Smooth muscle cell (in vitro differentiated cells): Measurements from ENCODE around the gene SRP72. TPM values are rescaled to one million over a fixed set of nuclear protein-coding genes. Genes with fewer than 3 reads are reported as not detected.

Source experiments
- DNase-seq: peaks from one replicate; lab custom pipeline; 2025; ENCODE audit not compliant: unreplicated experiment; lab: John Stamatoyannopoulos, UW
- H2AFZ ChIP-seq: fragments of 200-600 bp; sonication (generic); 2 replicates; pipeline ENCODE4 v1.6.0; 2016; ENCODE audit warnings: antibody characterized with exemption, low read depth, mild to moderate bottlenecking
- H3F3A ChIP-seq: fragments of 200-600 bp; sonication (generic); 2 replicates; pipeline ENCODE4 v1.6.0; 2017; ENCODE audit warnings: antibody characterized with exemption, low read depth
- H3K27ac ChIP-seq: fragments of 200-600 bp; sonication (generic); 2 replicates; pipeline ENCODE4 v1.5.1; 2016; ENCODE audit warnings: low read depth, mild to moderate bottlenecking
- H3K27me3 ChIP-seq: fragments of 200-600 bp; sonication (generic); 2 replicates; pipeline ENCODE4 v1.6.1; 2016; ENCODE audit warnings: low read depth, mild to moderate bottlenecking
- H3K36me3 ChIP-seq: fragments of 200-600 bp; sonication (generic); 2 replicates; pipeline ENCODE4 v1.5.1; 2016; ENCODE audit warnings: low read depth
- H3K4me1 ChIP-seq: fragments of 200-600 bp; sonication (generic); 2 replicates; pipeline ENCODE4 v1.5.1; 2016; ENCODE audit warnings: low read depth
- H3K4me2 ChIP-seq: fragments of 200-600 bp; sonication (generic); 2 replicates; pipeline ENCODE4 v1.6.0; 2016; ENCODE audit warnings: mild to moderate bottlenecking
- H3K4me3 ChIP-seq: fragments of 200-600 bp; sonication (generic); 2 replicates; pipeline ENCODE4 v1.5.1; 2016; ENCODE audit warnings: mild to moderate bottlenecking
- H3K79me2 ChIP-seq: fragments of 200-600 bp; sonication (generic); 2 replicates; pipeline ENCODE4 v1.6.0; 2016; ENCODE audit warnings: low read depth, mild to moderate bottlenecking
- H3K9ac ChIP-seq: fragments of 200-600 bp; sonication (generic); 2 replicates; pipeline ENCODE4 v1.6.0; 2016; ENCODE audit warnings: low read depth
- H3K9me3 ChIP-seq: fragments of 200-600 bp; sonication (generic); replicated peaks from 2 replicates; pipeline ENCODE4 v1.5.1; 2016; ENCODE audit warnings: low read depth
- H4K20me1 ChIP-seq: fragments of 200-600 bp; sonication (generic); 2 replicates; pipeline ENCODE4 v1.6.0; 2016; ENCODE audit warnings: low read depth
- WGBS: methylation state at CpG from one replicate; pipeline ENCODE4 v1.1.7; 2016; ENCODE audit warnings: low lambda C conversion rate; 5-methylcytosine and 5-hydroxymethylcytosine counted together
- polyA plus RNA-seq: library from polyadenylated mRNA; unstranded; fragments of >200 nt; fragmentation: Nextera tagmentation; extraction: Ambion mirVana; gene quantifications from 2 replicates; pipeline ENCODE4 v1.2.1, GENCODE V29; 2016
- total RNA-seq: library from RNA; depleted of rRNA; stranded (reverse); fragments of >200 nt; gene quantifications from 2 replicates; pipeline ENCODE4 v1.2.3, GENCODE V29; 2014
- TF ChIP-seq, protein P1 (sequence below): fragments of 200-600 bp; sonication (generic); IDR thresholded peaks from 2 replicates; pipeline ENCODE4 v1.5.1; 2017; ENCODE audit warnings: borderline replicate concordance, mild to moderate bottlenecking, antibody characterized with exemption; ENCODE audit not compliant: insufficient read depth, poor library complexity, severe bottlenecking

SRP72 gene, protein sequence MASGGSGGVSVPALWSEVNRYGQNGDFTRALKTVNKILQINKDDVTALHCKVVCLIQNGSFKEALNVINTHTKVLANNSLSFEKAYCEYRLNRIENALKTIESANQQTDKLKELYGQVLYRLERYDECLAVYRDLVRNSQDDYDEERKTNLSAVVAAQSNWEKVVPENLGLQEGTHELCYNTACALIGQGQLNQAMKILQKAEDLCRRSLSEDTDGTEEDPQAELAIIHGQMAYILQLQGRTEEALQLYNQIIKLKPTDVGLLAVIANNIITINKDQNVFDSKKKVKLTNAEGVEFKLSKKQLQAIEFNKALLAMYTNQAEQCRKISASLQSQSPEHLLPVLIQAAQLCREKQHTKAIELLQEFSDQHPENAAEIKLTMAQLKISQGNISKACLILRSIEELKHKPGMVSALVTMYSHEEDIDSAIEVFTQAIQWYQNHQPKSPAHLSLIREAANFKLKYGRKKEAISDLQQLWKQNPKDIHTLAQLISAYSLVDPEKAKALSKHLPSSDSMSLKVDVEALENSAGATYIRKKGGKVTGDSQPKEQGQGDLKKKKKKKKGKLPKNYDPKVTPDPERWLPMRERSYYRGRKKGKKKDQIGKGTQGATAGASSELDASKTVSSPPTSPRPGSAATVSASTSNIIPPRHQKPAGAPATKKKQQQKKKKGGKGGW
- total RNA-seq = 90.0 and 99.7 TPM in 2 replicates
- 113 TPM in 2 replicates for polyA plus RNA-seq

DNA sequence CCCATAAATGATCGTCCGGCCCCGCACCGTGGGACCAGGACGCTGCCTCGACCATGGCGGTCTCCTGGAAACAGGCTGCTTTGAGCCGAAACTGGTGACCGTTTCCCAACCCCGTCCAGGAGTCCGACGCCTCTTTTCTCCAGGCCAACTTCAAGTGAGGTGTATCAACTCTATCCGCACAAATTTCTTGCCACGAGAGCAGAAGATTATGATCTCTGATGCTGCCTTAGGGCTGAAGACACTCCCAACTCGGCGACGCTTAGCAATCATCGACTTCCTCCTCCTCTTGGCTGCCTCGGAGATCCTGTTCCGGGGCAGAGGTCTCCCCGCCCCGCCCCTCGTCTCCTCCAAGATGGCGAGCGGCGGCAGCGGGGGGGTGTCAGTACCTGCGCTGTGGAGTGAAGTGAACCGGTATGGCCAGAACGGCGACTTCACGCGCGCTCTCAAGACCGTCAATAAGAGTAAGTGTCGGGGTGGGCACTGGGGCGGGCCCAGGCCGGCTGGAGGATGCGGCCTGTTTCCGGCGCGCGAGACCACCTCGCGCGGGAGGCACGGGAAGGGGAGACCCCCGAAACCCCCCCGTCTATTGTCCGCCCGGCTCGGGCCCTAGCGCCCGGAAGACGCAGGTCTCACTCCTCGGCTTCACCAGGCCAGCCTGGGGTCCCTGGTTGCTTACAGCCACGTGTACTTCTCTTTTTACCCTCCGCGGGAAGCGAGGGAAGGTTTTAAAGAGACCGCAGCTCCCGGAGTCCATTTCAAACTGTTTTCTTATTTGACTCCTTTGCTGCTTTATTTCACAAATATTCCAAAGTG, at the start of gene SRP72:
SRP72 (plus strand) TSS at position 334 of the 813 bp plus-strand sequence; CDS start at position 353, 19 bp downstream.
- peaks cover 11% of the 10 kb centered on the region for H3K36me3 ChIP-seq
- TF ChIP-seq, protein P1, sequence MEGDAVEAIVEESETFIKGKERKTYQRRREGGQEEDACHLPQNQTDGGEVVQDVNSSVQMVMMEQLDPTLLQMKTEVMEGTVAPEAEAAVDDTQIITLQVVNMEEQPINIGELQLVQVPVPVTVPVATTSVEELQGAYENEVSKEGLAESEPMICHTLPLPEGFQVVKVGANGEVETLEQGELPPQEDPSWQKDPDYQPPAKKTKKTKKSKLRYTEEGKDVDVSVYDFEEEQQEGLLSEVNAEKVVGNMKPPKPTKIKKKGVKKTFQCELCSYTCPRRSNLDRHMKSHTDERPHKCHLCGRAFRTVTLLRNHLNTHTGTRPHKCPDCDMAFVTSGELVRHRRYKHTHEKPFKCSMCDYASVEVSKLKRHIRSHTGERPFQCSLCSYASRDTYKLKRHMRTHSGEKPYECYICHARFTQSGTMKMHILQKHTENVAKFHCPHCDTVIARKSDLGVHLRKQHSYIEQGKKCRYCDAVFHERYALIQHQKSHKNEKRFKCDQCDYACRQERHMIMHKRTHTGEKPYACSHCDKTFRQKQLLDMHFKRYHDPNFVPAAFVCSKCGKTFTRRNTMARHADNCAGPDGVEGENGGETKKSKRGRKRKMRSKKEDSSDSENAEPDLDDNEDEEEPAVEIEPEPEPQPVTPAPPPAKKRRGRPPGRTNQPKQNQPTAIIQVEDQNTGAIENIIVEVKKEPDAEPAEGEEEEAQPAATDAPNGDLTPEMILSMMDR = no peak

DNA sequence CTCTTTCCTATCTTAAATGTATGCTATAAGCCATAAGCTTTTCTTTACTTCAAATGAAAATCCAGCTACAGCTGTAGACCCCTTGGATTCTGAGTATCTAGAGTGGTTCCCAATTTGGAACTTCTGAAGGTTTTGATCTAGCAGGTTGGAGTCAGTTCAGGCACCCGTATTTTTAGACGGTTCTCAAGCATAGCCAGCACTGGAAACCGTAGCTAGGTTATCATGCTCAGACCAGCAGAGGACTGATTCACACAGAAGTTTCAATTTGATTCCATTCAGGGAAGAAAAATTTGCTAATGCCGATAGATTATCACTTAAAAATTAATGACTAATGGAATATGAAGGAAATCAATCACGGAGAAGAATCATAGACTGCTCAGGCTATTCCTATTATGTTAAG, 43.2 kb upstream of the SRP72 start:
- H3K4me2 ChIP-seq = no peak overlapping the region
- no peak overlapping the region for H3K4me3 ChIP-seq
- TF ChIP-seq, protein P1 = no peak
- no peak overlapping the region for H2AFZ ChIP-seq
- no peak overlapping the region for H3K9ac ChIP-seq
- H3K9me3 ChIP-seq = no peaks in the 10 kb centered on the region
- peaks cover 12% of the 10 kb centered on the region for H4K20me1 ChIP-seq
- no peak for DNase-seq
- no peaks in the 10 kb centered on the region for H3K27me3 ChIP-seq
- no peaks in the 10 kb centered on the region for H3K36me3 ChIP-seq
- no peak overlapping the region for H3K27ac ChIP-seq
- no peaks in the 10 kb centered on the region for H3F3A ChIP-seq
- 96% methylated on average over 5 of the region's 5 CpGs for WGBS
- H3K79me2 ChIP-seq = peaks cover 94% of the 10 kb centered on the region
- H3K4me1 ChIP-seq = no peaks in the 10 kb centered on the region

More for the DNA sequence above, at the start of gene SRP72:
- no peaks in the 10 kb centered on the region for H3K9me3 ChIP-seq
- peaks cover 26% of the 10 kb centered on the region for H4K20me1 ChIP-seq
- peaks cover 21% of the 10 kb centered on the region for H3K4me1 ChIP-seq
- H3K27me3 ChIP-seq = no peaks in the 10 kb centered on the region
- peak; percentile 49 for DNase-seq
- H3K9ac ChIP-seq = peak within 1 kb of the TSS; percentile 97
- peaks cover 7% of the 10 kb centered on the region for H3F3A ChIP-seq
- H3K27ac ChIP-seq = peak within 1 kb of the TSS; percentile 95
- under 1% methylated on average over 45 of the region's 62 CpGs for WGBS
- H3K4me3 ChIP-seq = peak within 1 kb of the TSS; percentile 74
- H2AFZ ChIP-seq = peak within 1 kb of the TSS; percentile 7
- peaks cover 60% of the 10 kb centered on the region for H3K79me2 ChIP-seq
- peak within 1 kb of the TSS; percentile 88 for H3K4me2 ChIP-seq

DNA sequence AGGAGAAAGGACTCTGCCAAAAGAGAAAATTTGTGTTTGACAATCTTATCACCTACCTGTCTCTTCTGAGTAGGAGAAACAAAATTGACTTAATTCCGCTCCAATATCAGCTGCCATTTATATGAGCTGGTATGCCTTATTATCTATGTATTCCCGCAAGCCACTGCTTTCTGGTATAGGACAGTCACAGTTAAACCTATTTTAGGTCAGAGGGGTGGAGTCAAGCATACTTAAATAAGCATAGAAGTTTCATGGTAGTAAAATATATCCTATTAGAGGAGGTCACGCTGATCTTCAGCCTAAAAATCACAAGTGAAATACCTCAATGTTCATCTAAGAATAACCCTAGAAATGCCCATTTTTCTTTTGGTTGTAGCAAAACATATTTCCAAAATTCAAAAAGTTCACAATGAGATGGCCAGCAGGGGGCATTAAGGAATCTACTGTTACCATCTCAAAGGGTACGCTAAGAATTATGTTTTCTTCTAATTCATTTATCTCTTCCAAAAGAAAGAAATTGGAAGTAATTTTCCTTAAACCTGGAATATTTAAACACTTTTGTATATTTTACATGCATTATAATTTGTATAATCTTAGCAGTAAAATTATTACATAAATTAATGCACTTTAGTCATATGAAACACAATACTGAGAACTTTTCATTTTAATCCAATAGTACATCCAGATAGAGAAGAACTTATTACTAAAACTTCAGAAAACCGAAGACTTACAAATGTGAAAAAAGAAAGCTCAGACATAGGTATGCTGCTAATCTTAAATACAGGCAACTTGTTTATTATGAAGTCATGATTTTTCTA, 42.5 kb upstream of the SRP72 start:
- DNase-seq = no peak
- Histone ChIP-seq H3K4me3 (no peak overlapping the region), H2AFZ (no peak overlapping the region), H3K27me3 (no peaks in the 10 kb centered on the region), H3K27ac (no peak overlapping the region), H3K79me2 (peaks cover 95% of the 10 kb centered on the region), H3K4me2 (no peak overlapping the region), H3F3A (no peaks in the 10 kb centered on the region), H3K36me3 (no peaks in the 10 kb centered on the region), H3K4me1 (no peaks in the 10 kb centered on the region), H3K9me3 (no peaks in the 10 kb centered on the region), H3K9ac (no peak overlapping the region), H4K20me1 (peaks cover 12% of the 10 kb centered on the region)
- TF ChIP-seq, protein P1 = peak; percentile 61
- 78% methylated on average over 5 of the region's 5 CpGs for WGBS
